ENCODE data around the gene AIFM3.

GRCh38 chr22:21022507-21022906 is 55.5 kb downstream of the AIFM3 start:
- TF ChIP-seq CTCF (conservative IDR thresholded peaks at IDR 0.05 in 1 of 2, IDR thresholded peaks at IDR 0.05 in 1 of 2; ENCODE audit: extremely low read depth in 1 of 2, insufficient read depth in 1 of 2, low read depth in 1 of 2, low read length in 2 of 2) (no peak), EZH2 (IDR thresholded peaks at IDR 0.05; ENCODE audit: borderline replicate concordance, low read length) (no peak)

Measured in mammary epithelial cell (primary cell).